Panc1 (cell line): ENCODE data around the gene GGT5.
"Not testable (repeated sequence)": the region's sequence is repeated elsewhere in the genome, so short reads cannot be mapped to it uniquely, and the experiment has no call there.

ENCODE experiments used
- POLR2AphosphoS5 ChIP-seq: IDR thresholded peaks from 2 replicates; pipeline ENCODE4 v1.6.1; 2012; ENCODE audit warnings: mild to moderate bottlenecking, low read depth, low read length, moderate library complexity
- TF ChIP-seq, protein P1 (sequence below): fragments of 450-650 bp; IDR thresholded peaks from 2 replicates; pipeline ENCODE4 v1.5.1; 2017; ENCODE audit warnings: mild to moderate bottlenecking

GRCh38 chr22:24263479-24263878, 18.6 kb upstream of the GGT5 start:
- TF ChIP-seq, protein P1, sequence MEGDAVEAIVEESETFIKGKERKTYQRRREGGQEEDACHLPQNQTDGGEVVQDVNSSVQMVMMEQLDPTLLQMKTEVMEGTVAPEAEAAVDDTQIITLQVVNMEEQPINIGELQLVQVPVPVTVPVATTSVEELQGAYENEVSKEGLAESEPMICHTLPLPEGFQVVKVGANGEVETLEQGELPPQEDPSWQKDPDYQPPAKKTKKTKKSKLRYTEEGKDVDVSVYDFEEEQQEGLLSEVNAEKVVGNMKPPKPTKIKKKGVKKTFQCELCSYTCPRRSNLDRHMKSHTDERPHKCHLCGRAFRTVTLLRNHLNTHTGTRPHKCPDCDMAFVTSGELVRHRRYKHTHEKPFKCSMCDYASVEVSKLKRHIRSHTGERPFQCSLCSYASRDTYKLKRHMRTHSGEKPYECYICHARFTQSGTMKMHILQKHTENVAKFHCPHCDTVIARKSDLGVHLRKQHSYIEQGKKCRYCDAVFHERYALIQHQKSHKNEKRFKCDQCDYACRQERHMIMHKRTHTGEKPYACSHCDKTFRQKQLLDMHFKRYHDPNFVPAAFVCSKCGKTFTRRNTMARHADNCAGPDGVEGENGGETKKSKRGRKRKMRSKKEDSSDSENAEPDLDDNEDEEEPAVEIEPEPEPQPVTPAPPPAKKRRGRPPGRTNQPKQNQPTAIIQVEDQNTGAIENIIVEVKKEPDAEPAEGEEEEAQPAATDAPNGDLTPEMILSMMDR, result not testable (repeated sequence)
- not testable (repeated sequence) for TF ChIP-seq POLR2AphosphoS5
